GM18507 (cell line): ENCODE measurements around the gene TSPAN33.
A peak's percentile ranks its signal among the peaks of the same experiment; 100 is the strongest.
"Not testable (repeated sequence)": the region's sequence is repeated elsewhere in the genome, so short reads cannot be mapped to it uniquely, and the experiment has no call there.

ENCODE experiments used
- DNase-seq: peaks from one replicate; pipeline ENCODE4 v3.0.0; 2011; ENCODE audit warnings: low read depth; ENCODE audit not compliant: insufficient read length; ENCODE audit errors: extremely low spot score
- FAIRE-seq: peaks from 2 replicates; lab custom pipeline; 2011; peaks lifted over from hg19 to GRCh38; lab: Jason Lieb, UNC

The TSPAN33 gene, protein sequence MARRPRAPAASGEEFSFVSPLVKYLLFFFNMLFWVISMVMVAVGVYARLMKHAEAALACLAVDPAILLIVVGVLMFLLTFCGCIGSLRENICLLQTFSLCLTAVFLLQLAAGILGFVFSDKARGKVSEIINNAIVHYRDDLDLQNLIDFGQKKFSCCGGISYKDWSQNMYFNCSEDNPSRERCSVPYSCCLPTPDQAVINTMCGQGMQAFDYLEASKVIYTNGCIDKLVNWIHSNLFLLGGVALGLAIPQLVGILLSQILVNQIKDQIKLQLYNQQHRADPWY

DNA sequence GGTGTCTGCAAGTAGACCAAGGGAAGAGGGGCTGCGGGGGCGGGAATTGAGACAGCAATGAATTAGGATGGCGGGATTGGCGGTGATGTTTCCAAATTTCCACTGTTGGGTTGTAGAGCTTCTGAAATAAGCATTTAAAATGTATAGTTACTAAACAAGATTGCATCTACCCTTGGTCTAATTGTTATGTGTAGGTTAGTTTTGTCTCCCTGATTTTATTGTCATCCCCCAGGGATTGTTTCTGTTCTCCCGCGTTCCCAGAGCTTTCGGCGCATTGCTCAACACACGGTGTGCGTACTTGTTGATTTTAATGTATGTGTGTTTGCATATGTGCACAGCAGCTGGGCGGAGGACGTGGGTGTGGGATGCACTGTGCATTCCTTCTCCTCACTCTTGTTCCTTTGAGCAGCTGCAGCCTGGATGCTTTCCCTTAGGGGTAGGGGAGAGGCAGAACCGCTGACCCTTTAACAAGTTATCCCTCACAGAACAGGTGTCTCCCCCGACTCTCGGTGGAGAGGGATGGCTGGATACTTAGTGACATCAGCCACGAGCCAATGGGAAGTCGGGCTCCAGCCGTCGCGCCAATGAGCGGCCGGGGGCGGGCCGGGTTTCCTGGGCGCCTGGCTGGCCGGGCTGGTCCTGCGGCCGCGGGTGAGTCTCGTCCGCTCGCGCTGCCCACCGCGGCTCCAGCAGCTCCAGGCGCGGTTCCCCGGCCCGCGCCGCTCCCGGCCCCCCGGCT is at the start of gene TSPAN33:
TSPAN33 (plus strand) TSS at position 613 of the 739 bp plus-strand sequence. CDS start 274 bp downstream, outside the sequence.
- FAIRE-seq = peak; percentile 46
- DNase-seq = peak; percentile 81

DNA sequence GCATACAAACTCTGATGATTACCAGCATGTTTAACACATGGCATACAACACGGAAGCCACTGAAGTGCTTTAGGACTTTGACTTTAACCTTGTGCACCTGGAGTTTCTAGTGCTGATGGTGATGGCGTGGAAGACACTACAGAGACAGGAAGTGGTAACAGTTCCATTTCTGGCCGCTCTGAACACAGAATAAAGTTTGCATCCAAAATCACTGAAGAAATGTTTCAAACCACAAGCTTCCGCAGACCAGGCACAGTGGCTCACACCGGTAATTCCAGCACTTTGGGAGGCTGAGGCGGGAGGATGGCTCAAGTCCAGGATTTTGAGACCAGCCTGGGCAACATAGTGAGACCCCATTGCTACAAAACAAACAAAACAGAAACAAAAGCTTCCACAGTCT is 49.2 kb upstream of the TSPAN33 start:
- DNase-seq = no peak
- FAIRE-seq = peak; percentile 97

DNA sequence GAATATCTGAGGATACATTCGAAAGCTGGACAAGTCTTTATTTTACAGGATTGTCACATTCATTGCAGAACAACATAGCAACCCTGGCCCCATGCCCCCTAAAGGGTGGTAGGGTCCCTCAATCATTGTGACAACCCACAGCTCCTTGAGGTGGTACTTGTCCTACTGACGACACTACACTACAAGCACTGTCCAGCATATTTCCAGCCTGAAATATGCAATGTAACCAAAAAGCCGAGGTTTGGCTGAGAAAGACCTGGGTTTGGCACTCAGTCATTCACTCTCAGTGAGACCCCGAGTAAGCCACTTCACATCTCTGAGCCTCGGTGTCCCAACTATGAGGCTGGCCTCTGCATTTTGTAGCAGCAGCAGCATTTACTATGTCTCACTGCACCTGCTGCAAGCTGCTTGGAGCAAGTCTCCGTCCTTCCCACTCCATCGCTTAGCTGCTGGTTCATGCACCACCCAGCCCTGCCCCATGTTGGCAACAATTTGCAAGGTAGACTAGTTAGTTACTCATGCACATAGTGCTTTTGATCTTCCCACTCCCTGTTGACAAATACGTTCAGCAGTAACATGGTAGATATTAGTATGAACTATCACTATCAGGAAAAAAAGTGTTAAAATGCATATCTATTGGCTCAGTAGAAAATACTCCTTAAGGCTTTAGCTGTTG is 46.0 kb upstream of the TSPAN33 start:
- DNase-seq (no peak), FAIRE-seq (no peak)

DNA sequence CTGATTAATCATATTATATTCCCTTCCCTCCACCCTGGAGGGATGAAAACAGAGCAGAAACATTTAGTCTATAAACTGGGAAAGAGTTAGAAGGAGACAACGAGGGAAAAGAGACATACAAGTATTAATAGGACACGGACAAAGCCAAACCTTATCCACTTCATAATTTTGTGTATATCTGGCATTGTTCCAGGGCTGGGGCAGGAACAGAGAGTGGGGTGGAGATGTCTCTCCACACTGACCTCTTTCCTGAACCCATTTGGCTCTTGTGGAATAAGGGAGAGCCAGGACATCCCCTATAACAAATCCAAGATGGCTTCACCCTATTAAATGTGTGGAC is 43.7 kb upstream of the TSPAN33 start:
- DNase-seq (no peak), FAIRE-seq (no peak)

DNA sequence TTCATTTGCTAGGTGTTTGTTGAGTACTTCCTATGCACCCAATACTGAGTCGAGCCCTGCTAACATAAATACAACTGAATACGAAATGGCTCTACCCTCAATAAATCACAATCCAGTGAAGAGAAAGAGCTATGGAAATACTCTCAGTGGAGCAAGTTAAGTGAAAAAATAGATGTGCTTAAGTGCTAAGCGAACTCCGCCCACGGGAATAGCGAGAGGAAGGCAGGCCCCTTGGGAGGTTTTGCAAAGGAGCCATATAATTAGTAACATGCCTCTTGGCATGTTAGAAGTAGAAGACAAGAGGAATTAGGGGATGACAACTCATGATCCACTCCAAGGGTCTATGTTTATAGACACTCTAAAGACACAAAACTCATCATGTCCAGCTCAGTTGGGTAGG is 42.8 kb upstream of the TSPAN33 start:
- DNase-seq (no peak), FAIRE-seq (no peak)

DNA sequence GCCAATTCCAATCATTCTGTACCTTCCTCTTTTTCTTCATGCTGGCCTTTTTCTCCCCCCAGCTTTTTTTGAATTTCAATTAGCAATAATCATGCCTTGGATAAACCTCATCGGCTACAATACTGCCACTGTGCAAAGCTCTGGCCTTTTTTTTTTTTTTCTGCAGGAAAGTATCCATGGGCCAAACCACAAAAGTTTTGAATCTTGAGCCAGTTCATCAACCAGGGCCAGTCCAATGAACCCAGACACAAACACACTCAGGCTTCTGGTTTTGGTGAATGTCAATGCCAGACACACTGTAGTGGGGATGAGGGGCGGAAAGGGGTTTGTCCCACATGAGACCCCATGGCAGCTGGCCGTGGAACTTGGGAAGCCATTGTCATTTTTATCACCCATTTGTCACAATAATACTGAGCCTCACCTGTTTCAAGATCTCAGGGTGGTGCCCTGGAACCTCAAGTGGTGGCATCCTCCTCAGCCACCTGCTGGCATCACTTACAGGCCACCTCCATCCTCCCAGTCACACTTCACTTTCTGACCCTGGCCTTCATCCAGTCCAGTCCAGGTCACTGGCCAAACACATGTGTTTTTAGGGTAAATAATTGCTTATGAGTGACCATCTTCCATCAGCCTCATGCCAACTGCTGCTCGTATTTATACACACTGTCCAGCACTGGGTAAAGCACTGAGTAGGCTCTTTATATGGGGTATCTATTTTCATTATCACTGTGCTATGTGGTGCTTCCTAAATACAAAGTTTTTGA is 40.8 kb upstream of the TSPAN33 start:
- DNase-seq (no peak), FAIRE-seq (no peak)

DNA sequence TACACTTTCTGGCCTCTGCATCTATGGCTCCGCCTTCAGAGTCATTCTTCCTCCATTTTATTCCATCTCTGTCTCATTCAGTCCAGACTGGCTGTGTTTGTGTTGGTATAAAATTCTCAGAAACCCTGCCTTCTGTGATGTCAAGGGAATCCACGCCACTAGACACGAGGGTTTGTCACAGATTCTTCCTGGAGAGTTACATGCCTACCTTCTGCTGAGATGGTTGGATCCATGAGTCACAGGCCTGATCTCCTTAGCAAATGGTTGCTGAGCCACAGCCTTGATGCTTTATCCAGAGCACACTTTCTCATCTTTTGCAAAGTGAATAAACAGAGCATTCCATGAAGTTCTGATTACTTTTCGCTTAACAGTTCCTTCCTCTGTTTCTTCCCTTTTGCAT is 35.9 kb upstream of the TSPAN33 start:
- DNase-seq = no peak

DNA sequence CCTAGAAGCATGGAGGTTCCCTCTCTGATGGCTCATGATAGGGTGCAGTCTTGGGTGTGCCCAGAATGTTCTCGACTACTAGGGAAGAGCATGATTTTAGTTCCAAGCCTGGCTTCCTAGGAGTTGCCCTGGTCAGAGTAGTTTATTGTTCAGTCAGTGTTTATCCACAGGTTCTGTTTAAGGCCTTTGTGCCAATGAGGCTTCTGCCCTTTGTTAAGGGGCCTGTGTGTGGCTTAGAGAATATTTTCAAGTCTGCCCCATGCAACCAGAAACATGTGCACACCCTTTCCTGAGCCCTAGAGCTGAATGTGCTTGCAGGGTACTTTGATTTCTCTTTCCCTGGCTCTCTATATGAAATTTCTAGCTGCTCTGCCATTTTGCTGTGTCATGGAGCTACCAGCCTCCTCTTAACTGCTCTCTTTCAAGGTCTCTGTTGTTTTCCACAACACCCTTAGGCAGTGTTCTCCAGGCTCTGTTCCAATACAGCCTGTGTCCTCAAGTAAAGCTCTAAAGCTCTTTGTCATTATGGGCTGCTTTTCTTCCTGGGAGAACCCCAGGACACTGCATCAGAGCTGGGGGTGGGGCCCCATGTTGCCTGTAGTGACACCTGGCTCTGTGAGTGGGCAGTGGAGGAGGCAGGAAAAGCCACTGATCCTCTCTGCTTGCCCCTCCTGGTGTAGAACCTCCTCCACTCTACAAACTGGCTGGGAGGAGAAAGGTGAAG is 34.1 kb upstream of the TSPAN33 start:
- no peak for DNase-seq
- FAIRE-seq = no peak

More for the DNA sequence above, 35.9 kb upstream of the TSPAN33 start:
- FAIRE-seq = no peak

DNA sequence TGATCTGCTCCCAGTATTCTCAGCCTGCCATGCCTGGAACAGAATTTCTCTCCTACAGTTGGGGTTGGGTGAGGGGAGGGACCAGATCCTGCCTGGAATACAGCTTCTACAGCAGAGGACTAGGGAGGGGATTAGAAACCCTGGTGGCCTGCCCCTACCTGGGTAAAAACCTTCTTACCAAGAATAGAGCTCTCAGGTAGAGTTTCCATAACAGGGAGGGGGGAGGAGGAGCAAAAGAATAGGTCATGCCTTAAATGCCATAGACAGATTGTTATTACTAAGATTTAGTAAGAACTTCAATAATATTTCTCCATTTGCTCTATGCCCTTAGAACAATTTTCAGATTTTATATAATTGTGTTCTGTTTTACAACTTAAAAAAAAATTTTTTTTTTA is 33.5 kb upstream of the TSPAN33 start:
- no peak for FAIRE-seq
- DNase-seq = no peak

DNA sequence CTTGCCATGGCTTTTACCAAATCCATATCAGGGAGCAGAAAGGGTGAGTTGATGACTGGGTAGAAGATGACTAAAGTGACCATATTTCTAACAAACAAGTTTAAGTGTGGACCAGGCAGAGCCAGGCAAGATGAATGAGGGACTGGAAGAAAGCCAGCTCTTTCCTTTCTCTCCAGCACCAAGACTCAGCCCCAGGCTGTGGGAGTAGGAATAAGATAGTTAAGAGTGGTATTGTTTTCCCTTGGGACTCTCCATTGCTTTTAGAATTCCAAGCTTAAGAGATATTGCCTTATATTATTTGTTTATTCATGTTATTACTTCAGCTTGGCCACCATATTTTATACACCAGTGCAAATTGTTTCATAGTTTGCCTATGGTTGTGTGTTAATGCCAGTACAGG is 28.8 kb upstream of the TSPAN33 start:
- DNase-seq = no peak
- no peak for FAIRE-seq

DNA sequence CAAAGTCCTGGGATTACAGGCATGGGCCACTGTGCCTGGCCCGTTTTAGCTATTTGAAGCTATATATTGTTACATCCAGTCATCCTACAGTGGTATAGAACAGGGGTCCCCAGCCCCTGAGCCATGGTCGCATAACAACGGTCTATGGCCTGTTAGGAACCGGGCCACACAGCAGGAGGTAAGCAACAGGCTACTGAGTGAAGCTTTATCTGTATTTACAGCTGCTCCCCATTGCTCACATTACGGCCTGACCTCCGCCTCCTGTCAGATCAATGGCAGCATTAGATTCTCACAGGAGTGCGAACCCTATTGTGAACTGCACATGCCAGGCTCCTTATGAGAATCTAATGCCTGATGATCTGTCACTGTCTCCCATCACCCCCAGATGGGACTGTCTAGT is 26.3 kb upstream of the TSPAN33 start:
- no peak for DNase-seq
- no peak for FAIRE-seq

DNA sequence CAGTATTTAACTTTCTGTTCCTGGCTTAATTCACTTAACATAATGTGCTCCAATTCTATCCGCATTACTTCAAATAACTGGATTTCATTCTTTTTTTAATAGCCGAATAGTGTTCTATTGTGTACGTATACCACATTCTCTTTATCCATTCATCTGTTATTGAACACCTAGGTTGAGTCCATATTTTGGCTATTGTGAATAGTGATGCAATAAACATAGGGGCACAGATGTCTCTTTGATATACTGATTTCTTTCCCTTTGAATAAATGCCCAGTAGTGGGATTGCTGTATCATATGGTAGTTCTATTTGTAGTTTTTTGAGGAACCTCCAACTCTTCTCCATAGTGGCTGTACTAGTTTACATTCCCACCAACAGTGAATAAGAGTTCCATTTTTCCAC is 25.5 kb upstream of the TSPAN33 start:
- FAIRE-seq (no peak), DNase-seq (no peak)

DNA sequence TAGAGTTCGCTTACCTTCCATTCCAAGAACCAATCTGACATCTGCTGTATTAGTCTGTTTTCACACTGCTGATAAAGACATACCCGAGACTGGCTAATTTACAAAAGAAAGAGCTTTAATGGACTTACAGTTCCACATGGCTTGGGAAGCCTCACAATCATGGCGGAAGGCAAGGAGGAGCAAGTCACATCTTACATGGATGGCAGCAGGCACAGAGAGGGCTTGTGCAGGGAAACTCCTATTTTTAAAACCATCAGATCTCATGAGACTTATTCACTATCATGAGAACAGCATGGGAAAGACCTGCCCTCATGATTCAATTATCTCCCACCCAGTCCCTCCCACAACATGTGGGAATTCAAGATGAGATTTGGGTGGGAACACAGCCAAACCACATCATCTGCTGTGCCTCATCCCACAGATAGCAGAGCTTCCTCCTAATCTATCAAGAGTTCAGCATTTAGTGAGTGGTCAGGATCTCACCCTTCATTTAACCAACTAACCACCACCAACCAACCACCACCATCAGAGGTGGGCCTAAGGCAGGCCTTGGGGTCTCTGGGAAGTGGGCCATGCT is 22.9 kb upstream of the TSPAN33 start:
- FAIRE-seq, DNase-seq: not testable (repeated sequence)

DNA sequence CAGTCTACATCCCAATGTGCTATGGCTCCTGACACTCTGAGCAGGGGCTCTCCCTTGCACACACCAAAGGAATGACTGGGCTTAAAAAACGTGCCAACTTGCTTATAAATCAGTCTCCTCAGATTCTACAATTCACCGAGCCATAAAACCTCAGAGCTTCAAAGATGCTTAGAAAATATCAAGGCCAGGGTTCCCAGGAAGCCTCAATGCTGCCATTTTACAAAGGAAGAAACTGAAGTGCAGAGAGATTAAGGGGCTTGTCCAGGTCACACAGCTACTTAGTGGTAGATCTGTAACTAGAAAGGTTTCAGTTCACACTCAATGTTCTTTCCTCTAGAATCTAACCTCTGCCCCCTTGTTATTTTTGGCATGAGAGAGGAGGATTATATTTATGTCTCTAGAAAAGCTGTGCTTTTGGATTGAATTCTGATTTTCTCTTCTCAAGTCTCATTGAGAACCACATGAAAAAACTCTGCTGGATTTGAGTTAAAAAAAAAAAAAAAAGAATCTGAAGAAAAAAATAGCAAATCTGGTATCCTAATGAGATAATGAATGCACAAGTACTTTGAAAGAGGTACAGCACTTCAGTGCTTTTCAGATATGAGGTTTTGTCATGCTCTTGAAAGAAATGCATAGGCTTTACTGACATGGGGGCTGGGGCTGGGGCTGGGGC is 22.3 kb upstream of the TSPAN33 start:
- DNase-seq (no peak), FAIRE-seq (no peak)

DNA sequence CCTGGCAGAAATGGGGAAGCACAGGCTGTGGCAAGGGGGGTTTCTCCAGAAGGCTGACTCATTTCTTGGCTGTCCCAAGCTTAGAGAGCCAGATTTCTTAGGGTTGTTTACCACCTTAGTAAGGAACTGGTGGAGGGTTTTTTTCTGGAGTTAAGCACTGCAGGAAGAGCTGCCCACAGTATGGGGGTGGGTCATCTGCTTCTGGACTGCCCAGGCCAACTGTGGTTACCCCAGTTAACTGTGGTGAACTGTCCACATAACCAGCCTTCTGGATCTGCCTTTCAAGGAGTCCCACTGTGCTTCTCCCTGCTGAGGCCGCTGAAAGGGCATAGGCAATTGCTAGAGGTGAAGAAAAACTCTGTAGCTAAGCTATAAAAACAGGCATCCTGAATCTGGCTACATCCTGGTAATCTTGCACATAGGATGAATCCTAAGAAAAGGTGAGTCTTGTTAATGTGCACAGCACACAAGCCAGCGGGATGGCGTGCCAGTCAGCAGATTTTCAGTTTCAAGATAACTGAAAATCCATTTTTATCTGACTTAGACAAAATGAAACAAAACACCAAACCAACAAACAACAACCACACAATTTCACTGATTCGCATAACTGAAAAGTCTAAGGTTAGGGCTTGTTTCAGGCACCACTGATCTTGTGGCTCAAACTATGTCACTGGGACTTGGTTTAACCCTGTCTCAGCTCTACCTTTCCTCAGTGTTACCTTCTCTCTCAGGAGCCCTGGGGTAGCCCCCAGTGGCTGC is 21.6 kb upstream of the TSPAN33 start:
- DNase-seq (no peak), FAIRE-seq (peak; percentile 97)

DNA sequence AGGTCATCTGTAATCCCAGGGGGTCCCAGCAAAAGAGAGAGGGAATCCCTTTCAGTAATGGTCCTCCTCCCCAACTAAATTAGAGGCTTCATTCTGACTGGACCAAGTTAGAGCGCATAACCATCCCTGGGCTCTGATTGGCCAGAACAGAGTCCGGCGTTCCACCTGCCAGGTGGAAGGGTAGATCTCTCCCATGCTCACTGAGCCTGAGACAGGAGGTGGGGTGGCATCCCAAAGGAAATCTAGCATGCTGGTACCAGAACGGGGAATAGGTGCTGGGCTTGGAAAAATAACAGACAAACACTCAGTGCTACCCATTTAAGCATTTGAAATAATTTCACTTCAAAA is 21.0 kb upstream of the TSPAN33 start:
- DNase-seq (no peak), FAIRE-seq (no peak)

DNA sequence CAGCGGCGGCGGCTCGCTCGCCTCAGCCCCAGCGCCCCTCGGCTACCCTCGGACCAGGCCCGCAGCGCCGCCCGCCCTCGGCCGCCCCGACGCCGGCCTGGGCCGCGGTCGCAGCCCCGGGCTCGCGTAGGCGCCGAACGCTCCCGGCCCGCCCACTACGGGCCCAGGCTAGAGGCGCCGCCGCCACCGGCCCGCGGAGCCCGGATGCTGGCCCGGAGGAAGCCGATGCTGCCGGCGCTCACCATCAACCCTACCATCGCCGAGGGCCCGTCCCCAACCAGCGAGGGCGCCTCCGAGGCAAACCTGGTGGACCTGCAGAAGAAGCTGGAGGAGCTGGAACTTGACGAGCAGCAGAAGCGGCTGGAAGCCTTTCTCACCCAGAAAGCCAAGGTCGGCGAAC is 18.2 kb upstream of the TSPAN33 start:
- DNase-seq (no peak), FAIRE-seq (no peak)

DNA sequence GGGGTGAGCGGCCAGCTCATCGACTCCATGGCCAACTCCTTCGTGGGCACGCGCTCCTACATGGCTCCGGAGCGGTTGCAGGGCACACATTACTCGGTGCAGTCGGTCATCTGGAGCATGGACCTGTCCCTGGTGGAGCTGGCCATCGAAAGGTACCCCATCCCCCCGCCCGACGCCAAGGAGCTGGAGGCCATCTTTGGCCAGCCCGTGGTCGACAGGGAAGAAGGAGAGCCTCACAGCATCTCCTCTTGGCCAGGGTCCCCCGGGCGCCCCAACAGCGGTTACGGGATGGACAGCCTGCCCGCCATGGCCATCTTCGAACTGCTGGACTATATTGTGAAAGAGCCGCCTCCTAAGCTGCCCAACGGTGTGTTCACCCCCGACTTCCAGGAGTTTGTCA is 17.4 kb upstream of the TSPAN33 start:
- DNase-seq = no peak
- FAIRE-seq = no peak
